Trophoblast cell (in vitro differentiated cells and primary cell): Measurements from ENCODE around the gene PPIL1.

Source experiments
- DNase-seq, 2 donors: peaks; one replicate each; pipeline ENCODE4 v3.0.0-alpha.2; 2016
- H2AFZ ChIP-seq: 2 replicates; pipeline ENCODE4 v1.6.1; 2013; ENCODE audit warnings: low read length, moderate library complexity, mild to moderate bottlenecking; ENCODE audit not compliant: insufficient read depth, poor library complexity
- H2AK5ac ChIP-seq: 2 replicates; pipeline ENCODE4 v1.6.1; 2013; ENCODE audit warnings: mild to moderate bottlenecking, low read length
- H2BK120ac ChIP-seq: 2 replicates; pipeline ENCODE4 v1.6.1; 2013; ENCODE audit warnings: low read length, mild to moderate bottlenecking, moderate library complexity; ENCODE audit not compliant: insufficient read depth, poor library complexity
- H2BK12ac ChIP-seq: 2 replicates; pipeline ENCODE4 v1.6.1; 2013; ENCODE audit warnings: mild to moderate bottlenecking, low read length, moderate library complexity
- H2BK5ac ChIP-seq: 2 replicates; pipeline ENCODE4 v1.6.1; 2013; ENCODE audit warnings: low read length, low read depth, moderate library complexity, mild to moderate bottlenecking; ENCODE audit not compliant: poor library complexity
- H3K14ac ChIP-seq: 2 replicates; pipeline ENCODE4 v1.6.1; 2013; ENCODE audit warnings: mild to moderate bottlenecking, low read length
- H3K18ac ChIP-seq: 2 replicates; pipeline ENCODE4 v1.6.1; 2013; ENCODE audit warnings: mild to moderate bottlenecking, low read length
- H3K23ac ChIP-seq: 2 replicates; pipeline ENCODE4 v1.6.1; 2013; ENCODE audit warnings: low read length
- H3K27ac ChIP-seq: 2 replicates; pipeline ENCODE4 v1.5.1; 2013; ENCODE audit warnings: low read depth, mild to moderate bottlenecking, inconsistent platforms, low read length, moderate library complexity
- H3K27me3 ChIP-seq: 2 replicates; pipeline ENCODE4 v1.6.1; 2013; ENCODE audit warnings: inconsistent platforms, mild to moderate bottlenecking, low read length, moderate library complexity; ENCODE audit not compliant: insufficient read depth
- H3K36me3 ChIP-seq, 2 experiments: 1 replicate in 1 of 2; 2 replicates in 1 of 2; pipeline ENCODE4 v1.6.1; 2013; ENCODE audit warnings: low read length in 2 of 2, mild to moderate bottlenecking in 2 of 2, moderate library complexity in 1 of 2; ENCODE audit not compliant: insufficient read depth in 2 of 2, control insufficient read depth in 1 of 2
- H3K4ac ChIP-seq: 2 replicates; pipeline ENCODE4 v1.6.1; 2013; ENCODE audit warnings: low read depth, mild to moderate bottlenecking, low read length, moderate library complexity
- H3K4me1 ChIP-seq, 2 experiments: 1 replicate in 1 of 2; 2 replicates in 1 of 2; pipeline ENCODE4 v1.6.1; 2013; ENCODE audit warnings: low read length in 2 of 2, mild to moderate bottlenecking in 2 of 2, moderate library complexity in 1 of 2; ENCODE audit not compliant: insufficient read depth in 2 of 2, control insufficient read depth in 1 of 2
- H3K4me2 ChIP-seq: 2 replicates; pipeline ENCODE4 v1.6.1; 2013; ENCODE audit warnings: inconsistent platforms, mild to moderate bottlenecking, low read length, moderate library complexity
- H3K4me3 ChIP-seq: 2 replicates; pipeline ENCODE4 v1.5.1; 2013; ENCODE audit warnings: mild to moderate bottlenecking, low read depth, low read length, inconsistent platforms
- H3K79me1 ChIP-seq: one replicate; pipeline ENCODE4 v1.6.1; 2013; ENCODE audit warnings: low read length
- H3K79me2 ChIP-seq: 2 replicates; pipeline ENCODE4 v1.6.1; 2013; ENCODE audit warnings: low read length, mild to moderate bottlenecking; ENCODE audit not compliant: control insufficient read depth, insufficient read depth, poor library complexity
- H3K9ac ChIP-seq: 2 replicates; pipeline ENCODE4 v1.6.1; 2013; ENCODE audit warnings: mild to moderate bottlenecking, low read length
- H3K9me3 ChIP-seq: 2 replicates; pipeline ENCODE4 v1.6.1; 2013; ENCODE audit warnings: low read depth, mild to moderate bottlenecking, control low read depth, inconsistent platforms, low read length; ENCODE audit not compliant: insufficient read depth
- H4K12ac ChIP-seq: 2 replicates; pipeline ENCODE4 v1.6.1; 2013; ENCODE audit warnings: low read depth, mild to moderate bottlenecking, low read length, moderate library complexity
- H4K8ac ChIP-seq: 2 replicates; pipeline ENCODE4 v1.6.1; 2013; ENCODE audit warnings: low read depth, mild to moderate bottlenecking, low read length, moderate library complexity
- H4K91ac ChIP-seq: one replicate; pipeline ENCODE4 v1.6.1; 2013; ENCODE audit warnings: low read depth, mild to moderate bottlenecking, low read length, moderate library complexity
- WGBS: extraction: QIAGEN DNeasy Blood & Tissue Kit; methylation state at CpG from one replicate; pipeline ENCODE4 v1.1.7; 2013; ENCODE audit warnings: missing lambda C conversion rate; ENCODE audit not compliant: insufficient read length, insufficient coverage; ENCODE audit errors: extremely low coverage; 5-methylcytosine and 5-hydroxymethylcytosine counted together

Gene PPIL1

DNA sequence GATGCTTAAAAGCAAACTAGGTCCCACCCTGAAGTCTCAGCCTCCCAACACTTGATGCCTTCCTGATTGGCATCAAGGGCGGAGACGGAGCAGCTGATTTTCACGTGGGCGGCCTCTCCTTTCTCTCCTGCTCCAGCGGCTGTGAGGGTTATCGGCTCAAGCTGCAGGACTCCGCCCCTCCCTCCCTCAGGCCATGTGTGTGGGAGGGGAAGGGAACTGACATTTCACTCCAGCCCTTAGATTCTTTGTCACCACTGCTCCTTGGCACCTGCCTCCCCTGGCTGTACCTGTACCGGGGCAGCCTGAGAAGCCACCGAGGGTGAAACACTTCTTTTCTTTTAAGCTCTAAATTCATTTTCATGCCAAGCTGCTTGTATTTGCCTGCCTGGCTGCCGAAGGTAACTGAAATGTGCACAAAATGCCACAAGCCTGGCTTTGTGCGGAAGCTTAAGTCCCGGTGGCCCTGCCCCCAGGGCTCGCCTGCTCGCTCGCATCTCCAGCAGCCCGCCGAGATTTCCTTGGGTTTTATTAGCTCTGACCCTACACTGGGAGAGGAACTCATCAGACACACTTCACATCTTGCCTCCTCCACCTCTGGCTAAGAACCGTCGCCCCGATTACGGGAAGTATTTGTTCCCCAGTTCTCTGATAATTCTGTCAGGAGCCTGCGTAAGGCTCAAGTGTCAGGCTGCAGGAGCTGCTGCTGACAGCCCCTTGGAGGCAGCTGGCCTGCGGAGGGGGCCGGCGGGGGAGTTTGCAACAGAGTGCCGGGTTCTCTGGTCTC lies 25.8 kb downstream of the PPIL1 start:
- Histone ChIP-seq H4K8ac (no peak overlapping the region), H3K4me3 (no peak overlapping the region), H4K91ac (no peak overlapping the region), H3K79me1 (peaks cover 3% of the 10 kb centered on the region), H3K9ac (no peak overlapping the region), H2BK120ac (no peak overlapping the region), H3K9me3 (peaks cover 2% of the 10 kb centered on the region), H4K12ac (no peak overlapping the region), H3K36me3 (no peaks in the 10 kb centered on the region), H3K79me2 (no peaks in the 10 kb centered on the region), H2AFZ (no peak overlapping the region), H3K14ac (no peak overlapping the region), H3K23ac (no peak overlapping the region), H3K18ac (no peak overlapping the region), H2BK5ac (no peak overlapping the region), H3K27ac (no peak overlapping the region), H3K4ac (no peak overlapping the region), H2BK12ac (no peak overlapping the region), H3K4me2 (peak overlapping the region; percentile 58), H2AK5ac (no peak overlapping the region), H3K27me3 (no peaks in the 10 kb centered on the region), H3K4me1 (peaks cover 24 to 26% of the 10 kb centered on the region in 2 experiments)
- peak; percentile 83 to 85 for DNase-seq
- no CpG with 5 or more reads among the region's 26 CpGs for WGBS

DNA sequence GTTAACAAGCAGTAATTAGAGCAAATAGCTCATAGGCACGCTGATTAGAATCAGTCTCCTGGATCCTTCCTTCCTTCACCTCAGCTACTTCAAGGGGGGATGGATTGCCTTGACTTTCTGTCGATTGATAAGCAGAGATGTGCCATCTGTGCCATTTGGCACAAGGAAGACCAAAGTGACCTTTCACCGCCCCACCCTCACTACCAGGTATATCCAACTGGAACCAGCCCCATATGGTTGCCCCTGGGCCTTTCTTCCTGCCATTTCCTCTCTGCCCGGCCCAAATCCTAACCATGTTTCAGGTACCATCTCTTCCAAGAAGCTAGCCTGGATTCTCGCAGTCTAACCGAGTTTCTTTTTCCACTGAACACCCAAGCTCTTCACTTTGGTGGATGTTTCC lies 26.6 kb downstream of the PPIL1 start:
- H4K8ac ChIP-seq, result no peak overlapping the region
- peak overlapping the region; percentile 21 for H3K18ac ChIP-seq
- peaks cover 21 to 26% of the 10 kb centered on the region in 2 experiments for H3K4me1 ChIP-seq
- no peak overlapping the region for H3K4me3 ChIP-seq
- no CpG with 5 or more reads among the region's 6 CpGs for WGBS
- no peak overlapping the region for H3K27ac ChIP-seq
- no peak overlapping the region for H2BK12ac ChIP-seq
- H4K91ac ChIP-seq, result peak overlapping the region; percentile 48
- no peak overlapping the region for H2AFZ ChIP-seq
- peak overlapping the region; percentile 32 for H2BK120ac ChIP-seq
- no peak overlapping the region for H3K4me2 ChIP-seq
- no peak overlapping the region for H2AK5ac ChIP-seq
- H3K9ac ChIP-seq, result no peak overlapping the region
- peak overlapping the region; percentile 19 for H3K14ac ChIP-seq
- no peaks in the 10 kb centered on the region for H3K79me2 ChIP-seq
- no peak overlapping the region for H3K23ac ChIP-seq
- DNase-seq, result no peak
- no peaks in the 10 kb centered on the region for H3K36me3 ChIP-seq
- H3K79me1 ChIP-seq, result peaks cover 3% of the 10 kb centered on the region
- H3K27me3 ChIP-seq, result no peaks in the 10 kb centered on the region
- H2BK5ac ChIP-seq, result no peak overlapping the region
- no peak overlapping the region for H3K4ac ChIP-seq
- H3K9me3 ChIP-seq, result peaks cover 2% of the 10 kb centered on the region
- H4K12ac ChIP-seq, result no peak overlapping the region

DNA sequence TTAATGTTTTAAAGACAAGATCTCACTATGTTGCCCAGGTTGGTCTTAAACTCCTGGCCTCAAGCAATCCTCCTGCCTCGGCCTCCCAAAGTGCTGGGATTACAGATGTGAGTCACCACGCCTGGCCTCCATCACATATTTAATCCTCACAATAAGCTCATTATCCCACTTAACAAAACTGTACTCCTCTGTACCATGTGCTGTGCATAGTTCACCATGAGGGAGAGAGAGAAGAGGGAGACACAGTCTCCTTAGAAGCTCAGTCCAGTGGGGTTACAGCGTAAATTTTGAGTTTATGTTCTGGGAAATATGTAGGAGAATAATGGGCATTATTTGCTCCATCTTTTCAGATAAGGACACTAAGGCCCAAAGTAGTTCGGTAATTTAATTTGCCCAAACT lies 27.5 kb downstream of the PPIL1 start:
- WGBS, result no CpG with 5 or more reads among the region's 4 CpGs
- H3K18ac ChIP-seq, result no peak overlapping the region
- H4K8ac ChIP-seq, result no peak overlapping the region
- H3K79me1 ChIP-seq, result no peaks in the 10 kb centered on the region
- no peak overlapping the region for H3K4me2 ChIP-seq
- H3K23ac ChIP-seq, result no peak overlapping the region
- no peak overlapping the region for H3K27ac ChIP-seq
- H3K4me3 ChIP-seq, result no peak overlapping the region
- H3K14ac ChIP-seq, result no peak overlapping the region
- no peak overlapping the region for H2BK5ac ChIP-seq
- H3K4me1 ChIP-seq, result peaks cover 14 to 21% of the 10 kb centered on the region in 2 experiments
- no peak overlapping the region for H2BK12ac ChIP-seq
- no peak overlapping the region for H2AK5ac ChIP-seq
- no peaks in the 10 kb centered on the region for H3K36me3 ChIP-seq
- H3K79me2 ChIP-seq, result no peaks in the 10 kb centered on the region
- peaks cover 2% of the 10 kb centered on the region for H3K9me3 ChIP-seq
- no peak overlapping the region for H3K4ac ChIP-seq
- DNase-seq, result no peak
- H3K9ac ChIP-seq, result no peak overlapping the region
- no peak overlapping the region for H4K91ac ChIP-seq
- no peak overlapping the region for H2BK120ac ChIP-seq
- no peaks in the 10 kb centered on the region for H3K27me3 ChIP-seq
- no peak overlapping the region for H4K12ac ChIP-seq
- no peak overlapping the region for H2AFZ ChIP-seq

DNA sequence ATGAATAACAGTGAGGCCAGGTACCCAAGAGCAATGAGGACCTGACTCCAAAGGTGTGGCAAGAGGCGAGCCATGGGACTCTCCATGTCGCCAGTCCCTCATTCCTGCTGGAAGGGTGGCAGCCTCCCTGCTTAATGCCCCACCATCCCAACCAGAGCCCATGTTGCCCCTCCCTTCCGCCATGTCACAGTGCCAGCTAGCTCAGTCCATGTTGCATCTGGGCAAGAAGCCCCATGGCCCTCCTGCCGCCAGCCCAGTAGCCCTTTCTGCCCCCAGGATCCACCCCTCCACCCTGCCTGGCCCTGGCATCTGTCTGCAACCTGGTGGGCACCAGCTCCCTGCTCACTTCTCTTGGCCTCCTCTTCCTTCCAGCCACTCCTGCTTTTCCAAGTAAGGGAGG lies 29.4 kb downstream of the PPIL1 start:
- Histone ChIP-seq H2AK5ac (no peak overlapping the region), H2AFZ (no peak overlapping the region), H3K36me3 (no peaks in the 10 kb centered on the region), H2BK5ac (no peak overlapping the region), H3K9ac (no peak overlapping the region), H3K4me3 (no peak overlapping the region), H2BK120ac (no peak overlapping the region), H3K4ac (no peak overlapping the region), H3K9me3 (peaks cover 6% of the 10 kb centered on the region), H3K18ac (no peak overlapping the region), H3K23ac (no peak overlapping the region), H3K14ac (no peak overlapping the region), H3K79me1 (no peaks in the 10 kb centered on the region), H4K8ac (no peak overlapping the region), H3K4me1 (peaks cover 20 to 26% of the 10 kb centered on the region in 2 experiments), H3K27me3 (peaks cover 8% of the 10 kb centered on the region), H3K27ac (no peak overlapping the region), H3K79me2 (no peaks in the 10 kb centered on the region), H4K12ac (no peak overlapping the region), H4K91ac (no peak overlapping the region), H3K4me2 (no peak overlapping the region), H2BK12ac (no peak overlapping the region)
- no CpG with 5 or more reads among the region's 4 CpGs for WGBS
- DNase-seq, result no peak
